ENCODE measurements around the gene CLSTN2. TPM values are rescaled to one million over a fixed set of nuclear protein-coding genes. Genes with fewer than 3 reads are reported as not detected.

The CLSTN2 gene
- total RNA-seq, 4 donors from 2014 or later, result 13.4 to 21.3 (median 19.4) TPM

GRCh38 chr3:140159646-140160045 is 224.7 kb downstream of the CLSTN2 start:
- TF ChIP-seq POLR2A (IDR thresholded peaks at IDR 0.05), result no peak
- TF ChIP-seq CTCF (IDR thresholded peaks at IDR 0.05), result no peak
- no peak for TF ChIP-seq EP300 (IDR thresholded peaks at IDR 0.05)
- no peak overlapping the region for H3K4me3 ChIP-seq
- no peaks in the 10 kb centered on the region for H3K27me3 ChIP-seq
- H3K36me3 ChIP-seq, result no peaks in the 10 kb centered on the region
- no peak for DNase-seq (ENCODE audit: low spot score in 2 of 2)
- no peak overlapping the region for H3K27ac ChIP-seq
- peaks cover 0 to 3% (median 0%) of the 10 kb centered on the region in 4 donors for H3K4me1 ChIP-seq
- no peaks in the 10 kb centered on the region for H3K9me3 ChIP-seq

DNA sequence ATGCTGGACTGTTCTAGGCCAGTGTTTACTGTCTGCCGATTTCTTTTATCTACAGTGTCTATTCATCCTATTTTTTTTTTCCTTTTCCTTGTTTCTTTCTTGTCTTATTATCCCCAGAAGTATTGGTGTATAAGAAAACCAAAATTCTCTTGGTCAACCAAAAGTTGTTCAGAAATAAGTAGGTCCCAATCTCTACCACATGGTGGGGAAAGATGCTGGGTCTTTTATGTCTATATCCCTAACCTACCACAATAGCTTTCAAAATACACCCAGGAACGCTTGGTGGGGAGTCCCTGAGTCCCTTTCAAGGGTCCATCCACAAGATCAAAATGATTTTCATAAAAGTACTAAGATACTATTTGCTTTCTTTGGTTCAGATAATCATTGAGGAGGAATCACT is 225.6 kb downstream of the CLSTN2 start:
- Histone ChIP-seq H3K4me3 (no peak overlapping the region), H3K36me3 (no peaks in the 10 kb centered on the region), H3K4me1 (peaks cover 0 to 3% (median 0%) of the 10 kb centered on the region in 4 donors), H3K27me3 (no peaks in the 10 kb centered on the region), H3K9me3 (no peaks in the 10 kb centered on the region), H3K27ac (no peak overlapping the region)
- 42 to 45% methylated on average over 2 of the region's 2 CpGs for WGBS, 2 donors
- DNase-seq (ENCODE audit: low spot score in 2 of 2), result no peak
- no peak for TF ChIP-seq CTCF (IDR thresholded peaks at IDR 0.05)
- no peak for TF ChIP-seq POLR2A (IDR thresholded peaks at IDR 0.05)
- no peak for TF ChIP-seq EP300 (IDR thresholded peaks at IDR 0.05)

DNA sequence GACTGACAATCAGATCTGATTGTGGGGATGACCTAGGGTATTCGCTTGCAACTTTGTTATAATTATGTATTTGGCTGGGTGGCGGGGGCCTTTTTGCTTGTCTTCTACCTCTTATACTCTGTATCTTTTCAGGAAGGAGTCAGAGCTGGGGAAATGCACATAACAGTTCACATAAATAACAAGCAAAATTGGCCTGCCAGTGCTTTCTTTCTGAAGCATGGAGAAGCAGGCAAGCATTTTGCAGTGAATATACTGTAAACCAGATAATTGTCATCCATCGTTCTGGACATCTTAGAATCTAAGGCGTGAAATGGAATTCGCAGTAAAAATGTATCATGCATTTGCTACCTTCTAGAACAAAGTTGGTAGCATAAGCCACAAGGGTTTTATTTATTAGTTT is 227.6 kb downstream of the CLSTN2 start:
- Histone ChIP-seq H3K27me3 (no peaks in the 10 kb centered on the region), H3K27ac (no peak overlapping the region), H3K36me3 (no peaks in the 10 kb centered on the region), H3K4me1 (peaks cover 0 to 2% (median 0%) of the 10 kb centered on the region in 4 donors), H3K9me3 (no peaks in the 10 kb centered on the region), H3K4me3 (no peak overlapping the region)
- no peak for TF ChIP-seq POLR2A (IDR thresholded peaks at IDR 0.05)
- TF ChIP-seq CTCF (IDR thresholded peaks at IDR 0.05), result no peak
- TF ChIP-seq EP300 (IDR thresholded peaks at IDR 0.05), result no peak
- no peak for DNase-seq (ENCODE audit: low spot score in 2 of 2)
- 82 to 84% methylated on average over 5 of the region's 5 CpGs for WGBS, 2 donors

- 93 to 96% methylated on average over 2 of the region's 2 CpGs for WGBS, 2 donors
- Histone ChIP-seq H3K36me3 (no peaks in the 10 kb centered on the region), H3K4me3 (no peak overlapping the region), H3K27ac (no peak overlapping the region), H3K27me3 (no peaks in the 10 kb centered on the region), H3K9me3 (no peaks in the 10 kb centered on the region), H3K4me1 (peaks cover 0 to 2% (median 0%) of the 10 kb centered on the region in 4 donors)
- no peak for DNase-seq (ENCODE audit: low spot score in 2 of 2)
- TF ChIP-seq EP300 (IDR thresholded peaks at IDR 0.05) (no peak), POLR2A (IDR thresholded peaks at IDR 0.05) (no peak), CTCF (IDR thresholded peaks at IDR 0.05) (no peak)
These were observed 228.3 kb downstream of the CLSTN2 start for GRCh38 chr3:140163159-140163763.

DNA sequence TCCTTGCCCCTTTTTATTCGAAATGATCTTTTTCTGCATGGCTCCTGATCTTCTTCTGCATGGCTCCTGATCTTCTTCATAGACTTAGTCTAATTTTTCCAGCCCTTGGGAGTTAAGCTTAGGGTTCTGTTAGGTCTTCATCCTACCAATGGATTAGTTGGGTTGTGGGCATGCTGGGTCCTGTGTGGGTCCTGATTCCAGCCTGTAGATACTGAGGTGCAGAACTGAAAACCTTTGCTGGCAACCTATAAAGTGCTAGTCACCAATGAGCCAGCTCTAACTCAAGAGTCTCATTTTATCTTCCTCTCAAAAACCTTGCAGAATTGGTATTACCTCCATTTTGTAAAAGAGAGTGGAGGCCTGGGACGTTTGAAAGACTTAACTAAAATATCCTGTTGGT is 229.2 kb downstream of the CLSTN2 start:
- WGBS, 2 donors, result 78 to 85% methylated on average over 2 of the region's 2 CpGs
- Histone ChIP-seq H3K9me3 (no peaks in the 10 kb centered on the region), H3K27ac (no peak overlapping the region), H3K4me3 (no peak overlapping the region), H3K27me3 (no peaks in the 10 kb centered on the region), H3K4me1 (peaks cover 0 to 2% (median 0%) of the 10 kb centered on the region in 4 donors), H3K36me3 (no peaks in the 10 kb centered on the region)
- no peak for TF ChIP-seq CTCF (IDR thresholded peaks at IDR 0.05)
- no peak for TF ChIP-seq POLR2A (IDR thresholded peaks at IDR 0.05)
- TF ChIP-seq EP300 (IDR thresholded peaks at IDR 0.05), result no peak
- no peak for DNase-seq (ENCODE audit: low spot score in 2 of 2)

Data from tibial nerve (tissue), 4 donors.